Right atrium auricular region (tissue), 2 donors: Measurements from ENCODE around the gene NHP2. TPM values are rescaled to one million over a fixed set of nuclear protein-coding genes. Genes with fewer than 3 reads are reported as not detected.
"Not testable (repeated sequence)": the region's sequence is repeated elsewhere in the genome, so short reads cannot be mapped to it uniquely, and the experiment has no call there.

ENCODE experiments used
- DNase-seq: peaks from one replicate; pipeline ENCODE4 v3.0.0-alpha.2; 2019; ENCODE audit warnings: low spot score
- H3K27ac ChIP-seq, 2 donors: fragments of 200-600 bp; sonication (generic); 1 replicate in 1 of 2; 2 replicates in 1 of 2; pipeline ENCODE4 v1.5.1; 2016 to 2019
- H3K27me3 ChIP-seq, 2 donors: fragments of 200-600 bp; sonication (generic); one replicate each; pipeline versions ENCODE4 v1.5.1 to v1.6.0; 2017 to 2019
- H3K36me3 ChIP-seq: fragments of 200-600 bp; sonication (generic); one replicate; pipeline ENCODE4 v1.5.1; 2016
- H3K4me1 ChIP-seq, 2 donors: fragments of 200-600 bp; sonication (generic); one replicate each; pipeline versions ENCODE4 v1.5.1 to v1.6.0; 2017 to 2019
- H3K4me3 ChIP-seq, 2 donors: fragments of 200-600 bp; sonication (generic); 1 replicate in 1 of 2; 2 replicates in 1 of 2; pipeline ENCODE4 v1.5.1; 2017 to 2019; ENCODE audit warnings: mild to moderate bottlenecking in 1 of 2, moderate library complexity in 1 of 2
- H3K9me3 ChIP-seq, 2 donors: fragments of 200-600 bp; sonication (generic); one replicate each; pipeline ENCODE4 v1.5.1; 2019
- CTCF ChIP-seq, 2 donors: fragments of 200-600 bp; sonication (generic); IDR thresholded peaks; one replicate each; pipeline ENCODE4 v1.5.1; 2019; ENCODE audit warnings: antibody characterized with exemption in 2 of 2
- total RNA-seq, 2 donors: library from RNA; depleted of rRNA; stranded (reverse); fragments of >200 nt; gene quantifications; one replicate each; pipeline ENCODE4 v1.1.0, GENCODE V29; 2016

Gene NHP2
- total RNA-seq, 2 donors from 2014 or later, result 125 to 151 TPM

GRCh38 chr5:178198706-178199105, 45.0 kb upstream of the NHP2 start:
- Histone ChIP-seq H3K36me3 (no peaks in the 10 kb centered on the region), H3K4me3 (no peak overlapping the region), H3K27ac (no peak overlapping the region), H3K9me3 (no peaks in the 10 kb centered on the region), H3K4me1 (no peaks in the 10 kb centered on the region), H3K27me3 (no peaks in the 10 kb centered on the region)
- no peak for DNase-seq
- no peak for TF ChIP-seq CTCF (IDR thresholded peaks at IDR 0.05)

DNA sequence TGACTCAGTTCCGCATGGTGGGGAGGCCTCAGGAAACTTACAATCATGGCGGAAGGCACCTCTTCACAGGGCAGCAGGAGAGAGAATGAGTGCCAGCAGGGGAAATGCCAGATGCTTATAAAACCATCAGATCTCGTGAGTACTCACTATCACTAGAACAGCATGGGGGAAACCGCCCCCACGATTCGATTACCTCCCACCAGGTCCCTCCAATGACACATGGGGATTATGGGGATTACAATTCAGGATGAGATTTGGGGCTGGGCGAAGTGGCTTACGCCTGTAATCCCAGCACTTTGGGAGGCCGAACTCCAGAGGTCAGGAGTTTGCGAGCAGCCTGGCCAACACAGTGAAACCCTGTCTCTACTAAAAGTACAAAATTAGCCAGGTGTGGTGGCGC, 44.5 kb upstream of the NHP2 start:
- not testable (repeated sequence) for H3K36me3 ChIP-seq, H3K4me3 ChIP-seq, DNase-seq, H3K27me3 ChIP-seq, H3K27ac ChIP-seq, H3K4me1 ChIP-seq, H3K9me3 ChIP-seq

DNA sequence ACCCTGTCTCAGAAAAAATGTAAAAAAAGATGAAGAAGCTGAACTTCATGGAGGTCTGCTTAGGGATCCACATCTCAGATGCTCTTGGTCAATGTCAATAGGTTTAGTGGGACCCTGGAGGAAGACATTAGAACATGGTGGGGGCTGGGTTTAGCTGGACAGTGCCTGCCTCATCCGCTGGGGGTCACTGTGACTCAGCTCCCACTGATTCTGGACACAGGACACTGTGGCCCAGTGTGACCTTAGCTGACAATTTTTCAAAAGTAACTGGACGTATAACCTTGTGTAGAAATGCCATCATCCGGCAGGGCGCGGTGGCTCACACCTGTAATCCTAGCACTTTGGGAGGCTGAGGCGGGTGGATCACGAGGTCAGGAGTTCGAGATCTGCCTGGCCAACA, 43.3 kb upstream of the NHP2 start:
- no peaks in the 10 kb centered on the region for H3K4me1 ChIP-seq
- TF ChIP-seq CTCF (IDR thresholded peaks at IDR 0.05), result no peak
- H3K27ac ChIP-seq, result no peak overlapping the region
- H3K27me3 ChIP-seq, result no peaks in the 10 kb centered on the region
- H3K36me3 ChIP-seq, result no peaks in the 10 kb centered on the region
- DNase-seq, result no peak
- H3K4me3 ChIP-seq, result no peak overlapping the region
- H3K9me3 ChIP-seq, result no peaks in the 10 kb centered on the region

DNA sequence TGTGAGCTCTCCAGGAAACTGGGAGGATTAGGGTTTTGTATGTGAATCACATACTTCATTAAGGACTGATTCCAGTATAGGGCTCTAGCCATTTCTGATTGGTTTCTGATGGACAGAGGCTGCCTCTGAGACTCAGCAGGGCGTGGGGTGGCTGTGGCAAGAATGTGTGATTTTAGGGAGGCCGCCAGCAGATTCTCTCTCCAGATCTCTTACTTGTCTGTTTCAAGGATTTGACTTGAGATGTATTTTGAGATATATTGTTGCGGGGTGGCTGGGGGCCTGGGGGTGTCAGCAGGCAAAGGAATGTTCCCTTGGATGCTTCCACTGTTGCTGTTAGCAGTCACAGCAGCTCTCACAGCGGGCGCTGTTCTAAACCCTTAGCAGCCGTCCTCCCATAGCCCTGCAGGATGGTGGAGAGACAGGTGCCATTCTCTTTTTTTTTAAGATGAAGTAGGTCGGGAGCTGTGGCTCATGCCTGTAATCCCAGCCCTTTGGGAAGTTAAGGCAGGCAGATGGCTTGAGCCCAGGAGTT, 42.7 kb upstream of the NHP2 start:
- Histone ChIP-seq H3K27ac (no peak overlapping the region), H3K27me3 (no peaks in the 10 kb centered on the region), H3K4me1 (no peaks in the 10 kb centered on the region), H3K4me3 (no peak overlapping the region), H3K36me3 (no peaks in the 10 kb centered on the region), H3K9me3 (no peaks in the 10 kb centered on the region)
- no peak for TF ChIP-seq CTCF (IDR thresholded peaks at IDR 0.05)
- DNase-seq, result no peak

DNA sequence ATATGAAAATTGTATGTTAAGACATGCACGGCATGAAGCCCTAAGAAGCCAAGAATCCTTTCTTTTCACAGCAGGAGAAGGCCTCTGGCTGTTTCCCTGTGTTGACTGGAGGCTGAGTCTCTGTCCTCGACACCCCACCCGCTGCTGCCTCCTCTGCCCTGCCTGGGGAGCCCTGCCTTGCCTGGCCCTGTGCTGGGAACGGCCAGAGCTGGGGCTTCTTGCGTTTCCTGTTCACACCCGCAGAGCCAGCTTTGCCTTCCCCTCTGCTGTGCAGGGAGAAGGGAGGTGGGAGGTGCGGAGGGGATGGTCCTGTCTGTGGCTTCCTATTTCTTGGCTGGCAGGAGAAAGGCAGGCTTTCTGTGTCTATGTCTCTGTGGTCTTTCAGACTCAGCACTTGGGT, 40.3 kb upstream of the NHP2 start:
- Histone ChIP-seq H3K36me3 (no peaks in the 10 kb centered on the region), H3K9me3 (no peaks in the 10 kb centered on the region), H3K4me1 (no peaks in the 10 kb centered on the region), H3K27ac (no peak overlapping the region), H3K4me3 (no peak overlapping the region), H3K27me3 (no peaks in the 10 kb centered on the region)
- no peak for TF ChIP-seq CTCF (IDR thresholded peaks at IDR 0.05)
- no peak for DNase-seq

DNA sequence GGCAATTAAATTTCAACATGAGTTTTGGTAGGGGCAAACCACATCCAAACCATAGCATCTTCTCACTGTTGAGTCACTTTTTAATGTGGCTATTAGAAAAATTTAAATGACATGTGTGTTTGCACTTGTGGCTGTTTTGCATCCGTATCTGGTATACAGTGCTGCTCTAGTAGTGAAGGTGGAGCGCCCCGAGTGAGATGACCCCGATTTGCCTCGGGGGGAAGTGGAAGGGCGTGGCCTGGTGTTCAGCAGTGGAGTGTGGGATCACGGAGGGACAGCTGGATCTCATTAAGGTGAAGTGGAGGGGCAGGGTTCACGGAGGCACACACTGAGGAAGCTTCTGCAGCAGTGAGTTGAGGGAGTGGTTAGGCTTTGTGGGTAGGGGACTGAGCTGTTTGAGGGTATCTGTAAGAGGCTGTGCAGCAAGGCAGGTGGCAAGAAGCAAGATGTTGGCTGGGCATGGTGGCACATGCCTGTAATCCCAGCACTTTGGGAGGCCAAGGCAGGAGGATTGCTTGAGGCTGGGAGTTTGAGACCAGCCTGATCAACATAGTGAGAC, 39.6 kb upstream of the NHP2 start:
- DNase-seq, result no peak
- Histone ChIP-seq H3K4me1 (no peaks in the 10 kb centered on the region), H3K9me3 (no peaks in the 10 kb centered on the region), H3K4me3 (no peak overlapping the region), H3K27ac (no peak overlapping the region), H3K27me3 (no peaks in the 10 kb centered on the region), H3K36me3 (no peaks in the 10 kb centered on the region)
- no peak for TF ChIP-seq CTCF (IDR thresholded peaks at IDR 0.05)
